GM19372 (cell line): Measurements from ENCODE around the gene OGFR.

Experiments used
- ATAC-seq: cut with Tn5 transposase; IDR thresholded peaks from one replicate; pipeline ENCODE4 v1.9.1; 2021; ENCODE audit warnings: mild to moderate bottlenecking, low read depth, moderate library complexity; ENCODE audit not compliant: unreplicated experiment

OGFR gene

GRCh38 chr20:62780204-62780603 is 24.4 kb upstream of the OGFR start:
- no peak for ATAC-seq

- ATAC-seq: no peak
These were observed 23.9 kb upstream of the OGFR start for GRCh38 chr20:62780696-62781095.

- ATAC-seq: no peak
These were observed 22.3 kb upstream of the OGFR start for GRCh38 chr20:62782149-62782892.

- no peak for ATAC-seq
These were observed 21.7 kb upstream of the OGFR start for GRCh38 chr20:62782893-62783278.

- ATAC-seq: no peak
These were observed 20.1 kb upstream of the OGFR start for GRCh38 chr20:62784497-62784896.

- ATAC-seq: no peak
These were observed 19.2 kb upstream of the OGFR start for GRCh38 chr20:62785393-62785792.

- no peak for ATAC-seq
These were observed 18.5 kb upstream of the OGFR start for GRCh38 chr20:62786157-62786556.

GRCh38 chr20:62787321-62787720 is 17.3 kb upstream of the OGFR start:
- ATAC-seq: no peak

- no peak for ATAC-seq
These were observed 16.8 kb upstream of the OGFR start for GRCh38 chr20:62787866-62788265.

- ATAC-seq: no peak
These were observed 16.0 kb upstream of the OGFR start for GRCh38 chr20:62788607-62789006.

- no peak for ATAC-seq
These were observed 14.6 kb upstream of the OGFR start for GRCh38 chr20:62790075-62790474.

- ATAC-seq: no peak
These were observed 13.1 kb upstream of the OGFR start for GRCh38 chr20:62791301-62792181.

GRCh38 chr20:62792182-62792939 is 12.3 kb upstream of the OGFR start:
- no peak for ATAC-seq

- no peak for ATAC-seq
These were observed 11.5 kb upstream of the OGFR start for GRCh38 chr20:62792940-62793756.

GRCh38 chr20:62793757-62794006 is 11.0 kb upstream of the OGFR start:
- ATAC-seq: no peak

GRCh38 chr20:62794007-62794724 is 10.5 kb upstream of the OGFR start:
- ATAC-seq: peak; percentile 66

- ATAC-seq: no peak
These were observed 9.4 kb upstream of the OGFR start for GRCh38 chr20:62795023-62795761.

- no peak for ATAC-seq
These were observed 7.7 kb upstream of the OGFR start for GRCh38 chr20:62796699-62797491.
